Measurements from ENCODE around the gene GPATCH11.

Gene GPATCH11

GRCh38 chr2:37083873-37084794 is at the start of gene GPATCH11, which contains the start of gene HEATR5B:
Gene GPATCH11, plus strand, starts transcription at chr2:37084518. Its CDS starts 3,864 bp downstream, at chr2:37088382.
Gene HEATR5B, minus strand, starts transcription at chr2:37084372. Its CDS starts 958 bp downstream, at chr2:37083414.
- peak; percentile 97 for DNase-seq (ENCODE audit: low spot score)

- DNase-seq (ENCODE audit: low spot score), result no peak
These were observed 46.5 kb upstream of the GPATCH11 start for GRCh38 chr2:37037771-37038170.

GRCh38 chr2:37039580-37039979 is 44.7 kb upstream of the GPATCH11 start:
- DNase-seq (ENCODE audit: low spot score), result no peak

GRCh38 chr2:37052600-37053332 is 31.6 kb upstream of the GPATCH11 start:
- DNase-seq (ENCODE audit: low spot score), result no peak

GRCh38 chr2:37059841-37060240 is 24.5 kb upstream of the GPATCH11 start:
- DNase-seq (ENCODE audit: low spot score), result no peak

GRCh38 chr2:37060446-37060845 is 23.9 kb upstream of the GPATCH11 start:
- DNase-seq (ENCODE audit: low spot score), result no peak

- DNase-seq (ENCODE audit: low spot score), result no peak
These were observed 23.2 kb upstream of the GPATCH11 start for GRCh38 chr2:37061013-37061711.

- no peak for DNase-seq (ENCODE audit: low spot score)
These were observed 22.5 kb upstream of the GPATCH11 start for GRCh38 chr2:37061776-37062175.

GRCh38 chr2:37068686-37069085 is 15.6 kb upstream of the GPATCH11 start:
- DNase-seq (ENCODE audit: low spot score), result no peak

GRCh38 chr2:37070931-37071330 is 13.4 kb upstream of the GPATCH11 start:
- no peak for DNase-seq (ENCODE audit: low spot score)

GRCh38 chr2:37080266-37080665 is 4.1 kb upstream of the GPATCH11 start:
- DNase-seq (ENCODE audit: low spot score), result no peak

- no peak for DNase-seq (ENCODE audit: low spot score)
These were observed 3.6 kb upstream of the GPATCH11 start for GRCh38 chr2:37080689-37081088.

- no peak for DNase-seq (ENCODE audit: low spot score)
These were observed 479 bp downstream of the GPATCH11 start for GRCh38 chr2:37084797-37085196.

- DNase-seq (ENCODE audit: low spot score), result no peak
These were observed 1.4 kb downstream of the GPATCH11 start for GRCh38 chr2:37085731-37086147.

- DNase-seq (ENCODE audit: low spot score), result no peak
These were observed 5.7 kb downstream of the GPATCH11 start for GRCh38 chr2:37090019-37090477.

- no peak for DNase-seq (ENCODE audit: low spot score)
These were observed 7.6 kb downstream of the GPATCH11 start for GRCh38 chr2:37091873-37092272.

GRCh38 chr2:37096568-37096967 is 12.2 kb downstream of the GPATCH11 start:
- DNase-seq (ENCODE audit: low spot score), result no peak

- DNase-seq (ENCODE audit: low spot score), result no peak
These were observed 14.2 kb downstream of the GPATCH11 start for GRCh38 chr2:37098416-37099118.

GRCh38 chr2:37100054-37100453 is 15.7 kb downstream of the GPATCH11 start:
- no peak for DNase-seq (ENCODE audit: low spot score)

- DNase-seq (ENCODE audit: low spot score), result no peak
These were observed 18.3 kb downstream of the GPATCH11 start for GRCh38 chr2:37102588-37102987.

GRCh38 chr2:37104178-37104577 is 19.9 kb downstream of the GPATCH11 start:
- no peak for DNase-seq (ENCODE audit: low spot score)

GRCh38 chr2:37105150-37105549 is 20.8 kb downstream of the GPATCH11 start:
- no peak for DNase-seq (ENCODE audit: low spot score)

All from ecto neural progenitor cell (in vitro differentiated cells).